DOHH2 (cell line): ENCODE measurements around the gene KRT74.

Source experiments
- H3F3A ChIP-seq: fragments of 200-600 bp; sonication (generic), shearing (Covaris generic); 2 replicates; pipeline ENCODE4 v1.6.0; 2016; ENCODE audit warnings: antibody characterized with exemption, mild to moderate bottlenecking; ENCODE audit not compliant: control insufficient read depth, insufficient read depth
- H3K27ac ChIP-seq: fragments of 200-600 bp; sonication (generic); 2 replicates; pipeline ENCODE4 v1.5.1; 2014; ENCODE audit warnings: low read depth, mild to moderate bottlenecking, low read length, moderate library complexity
- H3K27me3 ChIP-seq: fragments of 200-600 bp; sonication (generic); 2 replicates; pipeline ENCODE4 v1.6.1; 2014; ENCODE audit warnings: mild to moderate bottlenecking, low read length, mixed read lengths; ENCODE audit not compliant: control insufficient read depth
- H3K36me3 ChIP-seq: fragments of 200-600 bp; sonication (generic); 2 replicates; pipeline ENCODE4 v1.6.1; 2014; ENCODE audit warnings: mild to moderate bottlenecking, low read length, moderate library complexity, mixed read lengths; ENCODE audit not compliant: control insufficient read depth
- H3K4me1 ChIP-seq: fragments of 200-600 bp; sonication (generic); 2 replicates; pipeline ENCODE4 v1.6.1; 2014; ENCODE audit warnings: mild to moderate bottlenecking, low read length, mixed read lengths; ENCODE audit not compliant: control insufficient read depth
- H3K4me2 ChIP-seq: fragments of 200-600 bp; sonication (generic); 2 replicates; pipeline ENCODE4 v1.6.0; 2014; ENCODE audit warnings: mild to moderate bottlenecking, low read length, moderate library complexity
- H3K4me3 ChIP-seq: fragments of 200-600 bp; sonication (generic); 2 replicates; pipeline ENCODE4 v1.5.1; 2014; ENCODE audit warnings: mild to moderate bottlenecking, low read length, mixed read lengths
- H3K79me2 ChIP-seq: fragments of 200-600 bp; sonication (generic); 2 replicates; pipeline ENCODE4 v1.6.1; 2014; ENCODE audit warnings: mild to moderate bottlenecking, low read length, mixed read lengths; ENCODE audit not compliant: control insufficient read depth
- H3K9me2 ChIP-seq: fragments of 200-600 bp; sonication (generic); replicated peaks from 2 replicates; pipeline ENCODE4 v1.6.1; 2014; ENCODE audit warnings: mild to moderate bottlenecking, low read length, mixed read lengths; ENCODE audit not compliant: control insufficient read depth
- H3K9me3 ChIP-seq: fragments of 200-600 bp; sonication (generic); 2 replicates; pipeline ENCODE4 v1.6.1; 2014; ENCODE audit warnings: antibody characterized with exemption, low read length, mixed read lengths; ENCODE audit not compliant: control insufficient read depth, insufficient read depth
- H4K20me1 ChIP-seq: fragments of 200-600 bp; sonication (generic); 2 replicates; pipeline ENCODE4 v1.6.0; 2014; ENCODE audit warnings: low read depth, mild to moderate bottlenecking, antibody characterized with exemption, low read length, moderate library complexity; ENCODE audit not compliant: control insufficient read depth, insufficient read depth
- EZH2phosphoT487 ChIP-seq: fragments of 200-600 bp; sonication (generic); IDR thresholded peaks from 2 replicates; pipeline ENCODE4 v1.6.1; 2017; ENCODE audit warnings: borderline replicate concordance, mild to moderate bottlenecking, antibody characterized with exemption, low read length, moderate library complexity, mixed read lengths
- TF ChIP-seq, protein P1 (sequence below): fragments of 200-600 bp; sonication (generic); IDR thresholded peaks from one replicate; pipeline ENCODE4 v1.5.1; 2014; ENCODE audit warnings: antibody characterized with exemption, mild to moderate bottlenecking, low read depth, low read length; ENCODE audit not compliant: poor library complexity, severe bottlenecking

KRT74 gene

DNA sequence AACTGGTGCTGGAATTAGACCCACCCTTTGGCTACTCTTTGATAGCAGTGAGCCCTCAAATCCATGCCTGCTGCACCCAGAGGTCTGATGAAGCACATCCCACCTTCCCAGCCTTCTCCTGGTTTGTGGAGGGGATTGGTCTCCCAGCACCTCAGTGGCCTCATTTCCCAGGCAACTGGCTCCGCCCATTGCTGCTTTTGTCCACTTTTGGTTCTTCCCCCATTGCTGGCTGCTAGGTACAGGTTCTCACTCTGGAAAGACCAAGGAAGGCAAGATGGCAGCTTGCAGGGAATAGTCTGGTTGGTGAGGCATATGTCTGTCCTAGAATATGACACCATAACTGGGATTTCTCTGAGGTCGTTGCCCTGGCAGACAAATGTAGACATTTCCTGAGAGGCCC is 43.3 kb downstream of the KRT74 start:
- H3F3A ChIP-seq = no peaks in the 10 kb centered on the region
- H3K9me3 ChIP-seq = no peaks in the 10 kb centered on the region
- no peak overlapping the region for H3K4me2 ChIP-seq
- H3K79me2 ChIP-seq = no peaks in the 10 kb centered on the region
- no peak overlapping the region for H3K4me3 ChIP-seq
- no peaks in the 10 kb centered on the region for H4K20me1 ChIP-seq
- no peak overlapping the region for H3K27ac ChIP-seq
- no peaks in the 10 kb centered on the region for H3K9me2 ChIP-seq
- H3K4me1 ChIP-seq = no peaks in the 10 kb centered on the region
- H3K27me3 ChIP-seq = no peaks in the 10 kb centered on the region
- TF ChIP-seq, protein P1, sequence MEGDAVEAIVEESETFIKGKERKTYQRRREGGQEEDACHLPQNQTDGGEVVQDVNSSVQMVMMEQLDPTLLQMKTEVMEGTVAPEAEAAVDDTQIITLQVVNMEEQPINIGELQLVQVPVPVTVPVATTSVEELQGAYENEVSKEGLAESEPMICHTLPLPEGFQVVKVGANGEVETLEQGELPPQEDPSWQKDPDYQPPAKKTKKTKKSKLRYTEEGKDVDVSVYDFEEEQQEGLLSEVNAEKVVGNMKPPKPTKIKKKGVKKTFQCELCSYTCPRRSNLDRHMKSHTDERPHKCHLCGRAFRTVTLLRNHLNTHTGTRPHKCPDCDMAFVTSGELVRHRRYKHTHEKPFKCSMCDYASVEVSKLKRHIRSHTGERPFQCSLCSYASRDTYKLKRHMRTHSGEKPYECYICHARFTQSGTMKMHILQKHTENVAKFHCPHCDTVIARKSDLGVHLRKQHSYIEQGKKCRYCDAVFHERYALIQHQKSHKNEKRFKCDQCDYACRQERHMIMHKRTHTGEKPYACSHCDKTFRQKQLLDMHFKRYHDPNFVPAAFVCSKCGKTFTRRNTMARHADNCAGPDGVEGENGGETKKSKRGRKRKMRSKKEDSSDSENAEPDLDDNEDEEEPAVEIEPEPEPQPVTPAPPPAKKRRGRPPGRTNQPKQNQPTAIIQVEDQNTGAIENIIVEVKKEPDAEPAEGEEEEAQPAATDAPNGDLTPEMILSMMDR = no peak
- no peak for TF ChIP-seq EZH2phosphoT487
- H3K36me3 ChIP-seq = no peaks in the 10 kb centered on the region

GRCh38 chr12:52529846-52530245 is 43.8 kb downstream of the KRT74 start:
- no peaks in the 10 kb centered on the region for H3K9me2 ChIP-seq
- H3K36me3 ChIP-seq = no peaks in the 10 kb centered on the region
- no peak for TF ChIP-seq EZH2phosphoT487
- TF ChIP-seq, protein P1 = no peak
- H3K4me3 ChIP-seq = no peak overlapping the region
- H3K9me3 ChIP-seq = no peaks in the 10 kb centered on the region
- H3F3A ChIP-seq = no peaks in the 10 kb centered on the region
- no peak overlapping the region for H3K27ac ChIP-seq
- no peaks in the 10 kb centered on the region for H4K20me1 ChIP-seq
- no peaks in the 10 kb centered on the region for H3K4me1 ChIP-seq
- H3K27me3 ChIP-seq = no peaks in the 10 kb centered on the region
- no peaks in the 10 kb centered on the region for H3K79me2 ChIP-seq
- no peak overlapping the region for H3K4me2 ChIP-seq

DNA sequence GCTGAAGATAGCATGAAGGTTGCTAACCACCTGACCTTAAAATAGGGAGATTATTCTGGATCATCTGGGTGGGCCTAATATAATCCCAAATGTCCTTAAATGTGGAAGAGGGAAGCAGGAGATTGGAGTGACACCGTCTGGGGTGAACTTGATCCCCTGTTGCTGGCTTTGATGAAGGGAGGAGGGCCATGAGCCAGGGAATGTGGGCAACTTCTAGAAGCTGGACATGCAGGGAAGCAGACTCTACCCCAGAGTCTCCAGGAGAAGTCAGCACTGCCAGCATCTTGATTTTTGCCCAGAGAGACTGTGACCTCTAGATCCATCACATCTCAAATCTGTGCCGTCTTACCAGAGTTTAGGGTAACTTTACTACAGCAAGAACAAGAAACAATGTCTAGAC is 44.2 kb downstream of the KRT74 start:
- no peak overlapping the region for H3K4me3 ChIP-seq
- H3K36me3 ChIP-seq = no peaks in the 10 kb centered on the region
- no peaks in the 10 kb centered on the region for H3F3A ChIP-seq
- no peak overlapping the region for H3K4me2 ChIP-seq
- TF ChIP-seq EZH2phosphoT487 = no peak
- TF ChIP-seq, protein P1 = no peak
- no peaks in the 10 kb centered on the region for H3K4me1 ChIP-seq
- no peaks in the 10 kb centered on the region for H4K20me1 ChIP-seq
- no peaks in the 10 kb centered on the region for H3K9me2 ChIP-seq
- no peak overlapping the region for H3K27ac ChIP-seq
- no peaks in the 10 kb centered on the region for H3K27me3 ChIP-seq
- H3K79me2 ChIP-seq = no peaks in the 10 kb centered on the region
- H3K9me3 ChIP-seq = no peaks in the 10 kb centered on the region

GRCh38 chr12:52528641-52529143 is 45.0 kb downstream of the KRT74 start:
- H3K27ac ChIP-seq = no peak overlapping the region
- H3F3A ChIP-seq = no peaks in the 10 kb centered on the region
- no peaks in the 10 kb centered on the region for H3K36me3 ChIP-seq
- no peak overlapping the region for H3K4me2 ChIP-seq
- no peak overlapping the region for H3K4me3 ChIP-seq
- no peaks in the 10 kb centered on the region for H3K79me2 ChIP-seq
- TF ChIP-seq, protein P1 = no peak
- TF ChIP-seq EZH2phosphoT487 = no peak
- H4K20me1 ChIP-seq = no peaks in the 10 kb centered on the region
- no peaks in the 10 kb centered on the region for H3K27me3 ChIP-seq
- H3K4me1 ChIP-seq = no peaks in the 10 kb centered on the region
- H3K9me3 ChIP-seq = no peaks in the 10 kb centered on the region
- no peaks in the 10 kb centered on the region for H3K9me2 ChIP-seq
